Suprapubic skin (tissue), 4 donors: ENCODE measurements around the gene NBEA. TPM values are rescaled to one million over a fixed set of nuclear protein-coding genes. Genes with fewer than 3 reads are reported as not detected.

Source experiments
- DNase-seq, 2 donors: peaks; one replicate each; pipeline ENCODE4 v3.0.0-alpha.2; 2019; ENCODE audit warnings: low spot score in 2 of 2
- H3K27ac ChIP-seq: fragments of 200-600 bp; sonication (generic); one replicate; pipeline ENCODE4 v1.5.1; 2019
- H3K27me3 ChIP-seq: fragments of 200-600 bp; sonication (generic); one replicate; pipeline ENCODE4 v1.5.1; 2019
- H3K36me3 ChIP-seq: fragments of 200-600 bp; sonication (generic); one replicate; pipeline ENCODE4 v1.5.1; 2019
- H3K4me1 ChIP-seq: fragments of 200-600 bp; sonication (generic); one replicate; pipeline ENCODE4 v1.5.1; 2019
- H3K4me3 ChIP-seq: fragments of 200-600 bp; sonication (generic); one replicate; pipeline ENCODE4 v1.5.1; 2019; ENCODE audit warnings: mild to moderate bottlenecking
- H3K9me3 ChIP-seq: fragments of 200-600 bp; sonication (generic); one replicate; pipeline ENCODE4 v1.5.1; 2019
- EP300 ChIP-seq: sonication (generic); formaldehyde crosslinking; IDR thresholded peaks from one replicate; pipeline ENCODE4 v1.6.1; 2017; ENCODE audit warnings: antibody characterized with exemption
- POLR2A ChIP-seq, 2 donors: fragments of 450-650 bp; IDR thresholded peaks; one replicate each; pipeline ENCODE4 v1.6.1; 2017; ENCODE audit warnings: antibody characterized with exemption in 2 of 2, mild to moderate bottlenecking in 2 of 2, moderate library complexity in 2 of 2
- POLR2AphosphoS5 ChIP-seq, 3 donors: sonication (generic); formaldehyde crosslinking; IDR thresholded peaks; one replicate each; pipeline ENCODE4 v1.6.1; 2017; ENCODE audit warnings: antibody characterized with exemption in 3 of 3
- WGBS: methylation state at CpG from one replicate; pipeline ENCODE4 v1.1.5; 2018; 5-methylcytosine and 5-hydroxymethylcytosine counted together
- total RNA-seq, 4 donors: library from RNA; depleted of rRNA; stranded (reverse); fragments of >200 nt; gene quantifications; one replicate each; pipeline ENCODE4 v1.1.0, GENCODE V29; 2016
- TF ChIP-seq, protein P1 (sequence below), 2 donors: fragments of 200-600 bp in 1 of 2; fragments of 450-650 bp in 1 of 2; sonication (generic) in 1 of 2; IDR thresholded peaks; one replicate each; pipeline ENCODE4 v1.5.1; 2016 to 2019; ENCODE audit warnings: antibody characterized with exemption in 2 of 2, mild to moderate bottlenecking in 1 of 2, moderate library complexity in 1 of 2

Gene NBEA
- total RNA-seq, 4 donors from 2014 or later: 3.1 to 9.7 (median 4.1) TPM

DNA sequence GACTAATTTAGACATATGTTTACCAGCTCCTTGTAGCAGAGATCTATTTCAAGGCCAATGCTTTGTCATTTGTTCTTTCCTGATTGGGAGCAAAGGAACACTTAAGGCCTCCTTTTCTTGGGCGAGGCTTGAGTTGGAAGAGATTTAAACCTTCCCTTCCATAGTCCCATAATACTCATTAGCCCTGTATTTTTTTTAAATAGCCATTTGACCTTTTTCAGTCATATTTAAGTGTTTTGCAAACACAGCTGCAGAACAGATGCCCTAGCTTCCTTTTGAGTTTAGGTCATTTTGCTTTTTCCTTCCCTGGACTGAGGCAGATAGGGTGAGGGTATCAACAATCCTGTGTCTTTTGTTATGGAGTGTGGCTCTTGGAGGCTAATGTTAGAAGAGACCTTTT, 198.3 kb downstream of the NBEA start:
- H3K27me3 ChIP-seq: no peaks in the 10 kb centered on the region
- H3K9me3 ChIP-seq: no peaks in the 10 kb centered on the region
- peaks cover 4% of the 10 kb centered on the region for H3K4me1 ChIP-seq
- no peak overlapping the region for H3K4me3 ChIP-seq
- no peaks in the 10 kb centered on the region for H3K36me3 ChIP-seq
- no peak overlapping the region for H3K27ac ChIP-seq
- 59% methylated on average over 1 of the region's 1 CpG for WGBS
- DNase-seq: no peak
- no peak for TF ChIP-seq POLR2AphosphoS5 (IDR thresholded peaks at IDR 0.05)
- no peak for TF ChIP-seq EP300
- TF ChIP-seq, protein P1, sequence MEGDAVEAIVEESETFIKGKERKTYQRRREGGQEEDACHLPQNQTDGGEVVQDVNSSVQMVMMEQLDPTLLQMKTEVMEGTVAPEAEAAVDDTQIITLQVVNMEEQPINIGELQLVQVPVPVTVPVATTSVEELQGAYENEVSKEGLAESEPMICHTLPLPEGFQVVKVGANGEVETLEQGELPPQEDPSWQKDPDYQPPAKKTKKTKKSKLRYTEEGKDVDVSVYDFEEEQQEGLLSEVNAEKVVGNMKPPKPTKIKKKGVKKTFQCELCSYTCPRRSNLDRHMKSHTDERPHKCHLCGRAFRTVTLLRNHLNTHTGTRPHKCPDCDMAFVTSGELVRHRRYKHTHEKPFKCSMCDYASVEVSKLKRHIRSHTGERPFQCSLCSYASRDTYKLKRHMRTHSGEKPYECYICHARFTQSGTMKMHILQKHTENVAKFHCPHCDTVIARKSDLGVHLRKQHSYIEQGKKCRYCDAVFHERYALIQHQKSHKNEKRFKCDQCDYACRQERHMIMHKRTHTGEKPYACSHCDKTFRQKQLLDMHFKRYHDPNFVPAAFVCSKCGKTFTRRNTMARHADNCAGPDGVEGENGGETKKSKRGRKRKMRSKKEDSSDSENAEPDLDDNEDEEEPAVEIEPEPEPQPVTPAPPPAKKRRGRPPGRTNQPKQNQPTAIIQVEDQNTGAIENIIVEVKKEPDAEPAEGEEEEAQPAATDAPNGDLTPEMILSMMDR (IDR thresholded peaks at IDR 0.05): no peak
- no peak for TF ChIP-seq POLR2A (IDR thresholded peaks at IDR 0.05)

DNA sequence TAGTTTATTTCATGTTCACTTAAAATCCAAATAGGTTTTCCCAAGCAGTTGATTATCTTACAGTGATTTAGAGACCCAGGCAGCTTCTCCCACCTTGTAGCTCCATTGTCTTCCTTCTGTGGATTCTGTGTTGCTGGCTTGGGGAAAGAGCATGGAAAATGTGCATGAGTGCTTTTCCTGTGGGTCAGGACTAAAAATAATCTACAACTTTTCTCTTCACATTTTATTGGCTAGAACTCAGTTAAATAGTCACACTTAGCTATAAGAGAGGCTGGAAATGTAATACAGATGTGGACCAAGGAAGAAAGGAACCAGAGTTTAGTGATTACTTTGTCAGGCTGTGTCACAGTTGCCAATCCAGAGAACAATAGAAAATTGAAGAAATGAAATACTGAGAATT, 198.8 kb downstream of the NBEA start:
- Histone ChIP-seq H3K27ac (no peak overlapping the region), H3K4me1 (peaks cover 4% of the 10 kb centered on the region), H3K4me3 (no peak overlapping the region), H3K9me3 (no peaks in the 10 kb centered on the region), H3K27me3 (no peaks in the 10 kb centered on the region), H3K36me3 (no peaks in the 10 kb centered on the region)
- TF ChIP-seq EP300 (no peak), POLR2AphosphoS5 (IDR thresholded peaks at IDR 0.05) (no peak), POLR2A (IDR thresholded peaks at IDR 0.05) (no peak)
- TF ChIP-seq, protein P1 (IDR thresholded peaks at IDR 0.05): no peak
- no peak for DNase-seq

DNA sequence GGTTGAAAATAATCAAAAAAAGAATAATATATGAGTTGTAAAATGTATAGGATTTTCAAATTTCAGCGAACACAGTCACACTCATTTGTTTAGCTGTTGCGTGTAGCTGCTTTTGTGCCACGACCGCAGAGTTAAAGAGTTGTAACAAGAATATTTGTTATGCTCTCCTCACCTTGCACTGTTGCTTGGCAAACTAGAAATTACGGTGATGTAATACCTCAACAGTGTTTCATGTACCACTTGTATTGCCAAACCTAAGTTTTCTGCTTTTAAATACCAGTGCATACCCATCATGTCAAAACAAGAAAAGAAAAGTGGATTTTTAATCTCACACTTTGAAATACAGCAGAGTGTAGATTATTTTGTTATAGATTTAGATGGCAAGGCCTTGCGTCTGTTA, 201.1 kb downstream of the NBEA start:
- Histone ChIP-seq H3K36me3 (no peaks in the 10 kb centered on the region), H3K9me3 (no peaks in the 10 kb centered on the region), H3K27me3 (no peaks in the 10 kb centered on the region), H3K4me1 (peaks cover 4% of the 10 kb centered on the region), H3K27ac (no peak overlapping the region), H3K4me3 (no peak overlapping the region)
- TF ChIP-seq, protein P1 (IDR thresholded peaks at IDR 0.05): no peak
- TF ChIP-seq EP300 (no peak), POLR2AphosphoS5 (IDR thresholded peaks at IDR 0.05) (no peak), POLR2A (IDR thresholded peaks at IDR 0.05) (no peak)
- DNase-seq: no peak
- WGBS: 87% methylated on average over 6 of the region's 6 CpGs

DNA sequence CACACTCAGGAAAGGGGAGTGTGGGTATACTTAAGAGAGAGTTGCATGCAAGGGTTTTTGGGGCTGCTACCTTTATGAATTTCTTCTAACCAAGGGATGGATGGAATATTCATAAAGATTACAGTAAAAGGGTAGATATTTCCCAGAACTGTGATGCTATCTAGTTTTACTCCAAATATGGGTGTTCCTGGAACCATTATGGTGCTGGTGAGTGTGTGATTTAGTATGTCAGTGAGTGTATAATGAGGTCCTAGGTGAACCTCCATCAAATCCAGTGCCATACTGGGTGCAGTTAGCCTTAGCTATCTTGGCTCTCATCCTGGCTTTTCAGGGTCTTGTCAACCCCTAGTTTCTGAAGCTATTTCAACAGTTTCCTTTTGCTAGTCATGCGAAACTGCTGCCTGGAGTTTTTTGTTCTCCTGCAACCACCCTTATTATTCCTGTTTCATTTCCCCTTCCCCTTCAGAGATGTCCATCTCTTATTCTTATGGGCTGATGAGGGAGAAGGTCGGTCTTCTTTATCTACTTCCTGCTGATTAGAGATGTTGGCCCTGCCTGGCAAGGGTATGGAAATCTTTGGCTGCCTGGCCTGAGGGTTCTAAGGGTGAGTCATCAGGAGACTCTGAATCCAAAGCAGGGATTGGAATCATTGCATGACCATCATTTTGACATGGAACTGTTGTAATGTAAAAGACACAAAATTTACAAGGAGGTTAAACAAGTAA, 202.3 kb downstream of the NBEA start:
- Histone ChIP-seq H3K27ac (no peak overlapping the region), H3K36me3 (no peaks in the 10 kb centered on the region), H3K4me3 (no peak overlapping the region), H3K27me3 (no peaks in the 10 kb centered on the region), H3K9me3 (no peaks in the 10 kb centered on the region), H3K4me1 (peaks cover 4% of the 10 kb centered on the region)
- 62% methylated on average over 2 of the region's 2 CpGs for WGBS
- DNase-seq: no peak
- TF ChIP-seq EP300: no peak
- TF ChIP-seq POLR2AphosphoS5 (IDR thresholded peaks at IDR 0.05): no peak
- TF ChIP-seq, protein P1 (IDR thresholded peaks at IDR 0.05): no peak
- no peak for TF ChIP-seq POLR2A (IDR thresholded peaks at IDR 0.05)

DNA sequence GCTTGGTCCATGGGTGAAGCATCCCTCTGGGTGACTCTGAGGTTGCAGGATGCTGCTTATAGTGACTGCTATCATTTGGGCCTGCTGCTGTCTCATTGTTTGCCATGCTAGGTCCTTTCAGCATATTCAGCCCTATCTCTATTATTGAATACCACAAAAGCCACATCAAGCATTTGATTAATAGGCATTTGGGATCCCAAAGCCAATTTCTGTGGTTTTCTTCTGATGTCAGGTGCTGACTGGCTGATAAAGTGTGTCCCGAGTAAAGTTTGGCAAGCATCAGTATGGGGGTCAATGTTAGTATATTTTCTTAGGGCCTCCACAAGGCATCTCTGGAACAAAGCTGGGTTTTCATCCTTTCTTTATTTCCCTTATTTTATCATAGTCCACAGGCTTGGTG, 204.6 kb downstream of the NBEA start:
- no peaks in the 10 kb centered on the region for H3K27me3 ChIP-seq
- no peaks in the 10 kb centered on the region for H3K4me1 ChIP-seq
- TF ChIP-seq EP300 (no peak), POLR2AphosphoS5 (IDR thresholded peaks at IDR 0.05) (no peak), POLR2A (IDR thresholded peaks at IDR 0.05) (no peak)
- TF ChIP-seq, protein P1 (IDR thresholded peaks at IDR 0.05): no peak
- H3K27ac ChIP-seq: no peak overlapping the region
- H3K4me3 ChIP-seq: no peak overlapping the region
- no peaks in the 10 kb centered on the region for H3K36me3 ChIP-seq
- DNase-seq: no peak
- no peaks in the 10 kb centered on the region for H3K9me3 ChIP-seq
- WGBS: 84% methylated on average over 1 of the region's 1 CpG
